GM21367 (cell line): ENCODE data around the gene ENTPD3.

Experiments
- ATAC-seq: cut with Tn5 transposase; IDR thresholded peaks from one replicate; pipeline ENCODE4 v1.9.1; 2021; ENCODE audit not compliant: unreplicated experiment

The ENTPD3 gene

GRCh38 chr3:40398346-40398745, 11.4 kb downstream of the ENTPD3 start:
- no peak for ATAC-seq

DNA sequence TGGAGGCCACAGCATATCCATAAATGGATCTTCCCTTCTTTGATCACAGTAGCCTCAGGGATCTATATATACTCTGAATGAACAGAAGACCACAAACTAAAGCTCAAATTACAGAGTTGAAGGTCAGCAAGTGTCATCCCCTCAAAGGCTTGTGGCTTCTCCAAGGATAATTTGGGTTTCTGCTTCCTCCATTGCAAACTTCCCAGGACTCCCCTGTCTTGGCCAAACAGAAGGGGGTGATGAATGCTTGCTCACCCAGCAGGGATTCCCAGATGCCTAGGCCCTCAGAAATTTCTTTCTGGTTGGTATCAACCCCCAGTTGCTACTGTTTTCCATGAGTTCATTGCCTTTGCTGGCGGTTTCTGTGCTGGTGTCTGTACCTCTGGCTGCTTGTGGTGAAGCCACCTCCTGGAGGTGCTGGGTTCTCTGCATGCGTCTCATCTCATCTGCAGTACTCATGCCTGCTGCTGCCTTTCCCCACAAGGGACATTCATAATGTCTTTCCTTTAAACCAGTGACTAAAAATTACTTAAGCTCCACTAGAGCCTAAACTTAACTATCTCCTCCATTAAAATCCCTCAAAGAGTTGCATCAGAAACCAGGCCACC, 17.7 kb downstream of the ENTPD3 start:
- ATAC-seq: no peak

DNA sequence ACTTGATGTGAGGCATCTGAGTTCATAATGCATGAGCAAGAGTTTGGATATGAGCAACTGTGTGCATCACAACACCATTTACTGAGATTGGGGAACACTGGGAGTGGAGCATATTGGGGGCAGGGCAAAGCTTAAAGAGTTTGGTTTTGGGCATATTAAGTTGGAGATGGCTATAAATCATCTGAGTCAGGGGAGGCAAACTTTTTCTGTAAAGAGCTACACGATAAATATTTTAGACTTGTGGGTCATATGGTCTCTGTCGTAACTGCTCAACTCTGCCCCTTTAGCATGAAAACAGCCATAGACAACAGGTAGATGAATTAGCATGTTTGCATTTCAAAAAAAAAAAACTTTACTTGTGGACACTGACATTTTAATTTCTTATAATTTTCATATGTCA, 20.0 kb downstream of the ENTPD3 start:
- no peak for ATAC-seq

GRCh38 chr3:40407611-40408010, 20.6 kb downstream of the ENTPD3 start:
- ATAC-seq: no peak

- no peak for ATAC-seq
These were observed 27.3 kb downstream of the ENTPD3 start for GRCh38 chr3:40414270-40414669.

DNA sequence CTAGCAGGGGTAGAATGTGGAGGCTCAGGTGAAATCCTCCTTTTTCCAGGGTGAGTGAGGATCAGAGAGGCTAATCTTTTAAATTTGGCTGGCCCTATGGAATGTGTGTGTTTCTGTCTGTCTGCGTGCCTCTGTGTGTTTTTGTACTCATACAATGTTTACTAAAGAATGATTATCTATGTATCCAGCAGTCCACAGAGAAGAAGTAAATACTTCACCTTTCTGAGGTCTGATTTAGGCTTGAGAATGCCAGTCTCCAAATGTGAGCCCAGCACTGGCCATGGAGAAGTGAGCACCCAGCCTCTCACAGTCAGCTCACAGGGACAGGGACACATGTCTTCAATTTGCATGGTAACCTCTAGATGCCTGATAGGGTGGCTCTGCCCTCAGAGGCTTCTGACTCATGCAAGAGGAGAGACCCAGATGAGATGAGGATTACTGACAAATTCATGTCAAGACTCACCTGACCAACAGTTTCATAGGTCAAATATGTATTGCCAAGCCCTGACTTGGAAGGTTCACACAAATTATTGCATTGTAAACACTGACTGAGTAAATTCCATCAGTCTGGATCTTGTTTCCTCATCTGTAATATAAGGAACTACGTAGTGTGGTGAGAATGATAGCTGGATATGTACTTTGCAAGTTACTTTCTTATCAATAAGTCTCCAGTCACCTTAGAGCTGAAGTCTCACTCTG, 31.0 kb downstream of the ENTPD3 start:
- no peak for ATAC-seq

- ATAC-seq: no peak
These were observed 35.9 kb downstream of the ENTPD3 start for GRCh38 chr3:40422861-40423260.

DNA sequence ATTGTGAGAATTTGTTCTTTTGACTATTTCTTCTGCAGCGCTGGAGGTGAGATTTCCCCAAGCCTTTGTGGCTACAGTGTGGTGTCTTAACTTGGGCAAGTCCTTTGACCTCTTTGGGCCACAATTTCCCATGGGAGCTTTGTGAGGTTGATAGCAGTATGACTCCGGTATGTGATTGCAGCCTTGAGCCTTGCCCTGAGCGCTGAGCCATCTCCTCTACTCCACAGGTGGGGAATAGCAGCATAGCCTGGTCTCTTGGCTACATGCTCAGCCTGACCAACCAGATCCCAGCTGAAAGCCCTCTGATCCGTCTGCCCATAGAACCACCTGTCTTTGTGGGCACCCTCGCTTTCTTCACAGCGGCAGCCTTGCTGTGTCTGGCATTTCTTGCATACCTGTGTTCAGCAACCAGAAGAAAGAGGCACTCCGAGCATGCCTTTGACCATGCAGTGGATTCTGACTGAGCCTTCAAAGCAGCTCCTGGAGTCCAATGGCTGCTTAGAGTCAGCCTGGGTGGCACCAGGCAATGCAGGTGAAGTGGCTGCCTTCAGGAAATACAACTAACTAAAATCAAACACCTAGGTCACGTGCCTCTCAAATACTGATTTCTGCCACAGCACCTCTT, 40.2 kb downstream of the ENTPD3 start:
- ATAC-seq: no peak

DNA sequence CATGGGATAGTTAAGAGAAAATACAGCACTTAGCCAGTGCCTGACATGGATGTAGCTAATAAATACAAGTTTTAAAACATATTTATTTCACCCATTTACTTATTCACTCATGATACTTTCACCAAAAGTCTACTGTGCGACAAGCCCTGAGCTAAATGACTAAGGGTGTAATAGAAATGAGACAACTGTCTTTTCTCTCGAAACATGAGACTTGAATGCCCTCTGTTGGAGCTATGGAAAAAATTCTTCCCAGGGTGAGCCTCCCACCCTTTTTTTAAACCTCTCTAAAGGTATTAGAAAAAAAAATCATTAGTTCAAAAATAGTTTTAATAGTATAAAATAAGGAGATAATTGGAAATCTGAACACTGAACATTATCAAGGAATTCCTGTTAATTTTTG, 45.8 kb downstream of the ENTPD3 start:
- ATAC-seq: no peak

GRCh38 chr3:40437889-40438288, 50.9 kb downstream of the ENTPD3 start:
- ATAC-seq: no peak

DNA sequence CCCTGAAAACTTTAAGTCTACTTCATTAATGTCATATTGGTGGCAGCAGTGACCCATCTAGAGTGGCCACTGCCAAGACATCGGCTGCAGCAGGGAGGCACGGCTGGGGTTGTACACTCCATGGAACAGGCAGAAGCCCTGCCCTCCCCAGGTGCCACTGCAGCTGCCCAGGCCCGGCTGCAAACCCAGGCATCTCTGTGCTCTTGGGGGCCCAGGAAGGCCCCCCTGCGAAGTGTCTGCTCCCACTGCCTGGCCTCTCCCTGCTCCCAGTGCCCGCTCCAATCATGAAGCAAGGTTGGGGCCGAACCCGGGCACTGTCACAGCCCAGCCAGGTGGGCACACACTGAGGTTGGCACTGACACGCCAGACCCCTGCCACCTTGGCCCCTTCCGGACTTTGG, 58.1 kb downstream of the ENTPD3 start:
- no peak for ATAC-seq

DNA sequence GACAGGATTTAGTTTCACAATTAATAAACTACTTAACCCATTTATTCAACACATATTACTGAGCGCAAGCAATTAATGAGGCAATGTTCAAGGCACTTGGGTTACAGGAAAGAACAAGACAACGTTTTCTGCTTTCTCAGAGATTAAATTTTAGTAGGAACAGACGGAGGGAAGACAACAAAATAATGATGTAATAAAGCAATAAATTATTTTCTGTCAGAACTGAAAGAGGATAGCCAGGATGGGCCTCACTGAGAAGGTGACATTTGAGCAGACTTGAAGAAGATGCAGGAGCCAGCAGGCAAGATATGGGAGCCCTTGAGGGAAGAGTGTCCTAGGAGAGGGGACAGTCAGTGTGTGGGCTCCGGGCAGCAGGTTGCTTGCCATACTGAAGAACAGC, 58.9 kb downstream of the ENTPD3 start:
- ATAC-seq: no peak

DNA sequence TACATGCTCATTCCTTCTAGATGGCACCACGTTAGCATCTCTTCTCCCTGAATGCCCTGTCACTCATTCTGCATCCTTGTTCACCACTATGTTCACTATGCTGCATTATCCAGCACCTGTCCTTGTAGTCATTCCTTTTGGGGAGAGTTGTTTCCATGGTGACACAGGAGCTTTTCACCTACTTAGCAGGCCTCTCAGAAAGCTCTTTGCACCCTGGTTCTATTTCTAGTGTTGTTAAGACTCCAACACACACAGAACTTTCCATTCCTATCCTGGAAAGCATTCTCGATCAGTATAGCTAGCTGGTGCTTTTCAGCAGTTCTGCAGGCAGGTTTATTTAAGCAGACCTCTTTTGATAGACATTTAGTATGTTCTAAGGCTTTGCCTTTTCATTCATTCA, 63.5 kb downstream of the ENTPD3 start:
- no peak for ATAC-seq

- no peak for ATAC-seq
These were observed 64.6 kb downstream of the ENTPD3 start for GRCh38 chr3:40451551-40451950.

DNA sequence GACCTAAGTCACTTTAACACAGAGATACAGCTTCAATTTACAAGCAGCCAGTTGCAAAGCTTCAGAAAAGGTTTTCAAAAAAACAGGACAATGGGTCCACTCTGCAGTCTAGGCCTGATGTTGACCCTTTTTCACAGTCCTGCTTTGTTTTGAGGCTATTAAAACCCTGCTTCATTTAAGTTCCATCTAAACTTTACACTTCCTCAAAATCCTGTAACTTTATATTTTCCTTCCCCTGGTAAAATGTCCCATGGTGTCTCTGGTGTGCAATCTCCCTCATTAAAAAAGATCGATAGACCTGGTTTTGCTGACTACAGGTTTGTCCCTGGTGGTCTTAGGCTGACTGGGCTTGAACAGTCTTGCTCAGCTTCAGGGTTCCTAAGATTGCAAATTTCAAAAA, 65.1 kb downstream of the ENTPD3 start:
- no peak for ATAC-seq

GRCh38 chr3:40452562-40452875, 65.5 kb downstream of the ENTPD3 start:
- ATAC-seq: no peak

DNA sequence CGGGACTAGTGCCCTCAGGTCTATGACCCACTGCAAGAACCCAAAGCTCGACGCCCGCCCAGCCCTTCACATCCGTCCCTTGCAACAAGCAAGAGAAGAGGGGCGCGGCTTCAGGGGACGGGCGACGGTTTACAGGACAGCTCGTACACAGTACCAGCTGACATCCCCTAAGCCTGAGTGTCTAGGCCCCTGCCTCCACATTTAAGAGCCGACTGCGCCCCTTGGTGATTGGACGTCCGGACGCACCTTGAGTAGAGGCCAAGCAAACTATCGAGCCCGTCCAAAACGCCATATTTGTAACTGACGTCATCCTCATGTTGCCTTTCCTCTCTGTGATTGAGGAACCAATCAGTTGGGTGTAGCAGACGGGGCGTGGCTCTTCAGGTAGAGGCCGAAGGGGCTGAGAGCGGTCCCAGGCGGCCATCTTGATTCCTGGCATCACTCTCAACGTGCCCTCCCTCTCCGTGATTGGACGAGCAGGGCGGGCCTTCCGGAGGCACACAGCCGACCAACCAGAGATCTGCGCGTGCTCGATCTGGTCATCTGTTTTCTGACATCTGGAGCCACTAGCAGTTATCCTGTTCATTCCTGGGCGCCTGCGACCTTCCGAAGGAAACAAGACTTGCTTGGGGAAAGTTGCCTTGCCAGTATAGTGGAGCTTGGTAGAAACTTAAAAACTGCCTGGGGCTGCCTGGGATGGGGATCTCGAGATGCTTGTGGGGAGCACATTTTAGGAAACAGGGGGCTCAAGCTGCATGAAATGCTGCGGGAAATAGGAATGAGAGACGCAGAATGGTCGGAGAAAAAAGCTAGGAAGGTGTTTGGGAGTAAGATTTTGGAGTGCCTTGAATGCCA, 66.1 kb downstream of the ENTPD3 start:
- ATAC-seq: peak; percentile 94

DNA sequence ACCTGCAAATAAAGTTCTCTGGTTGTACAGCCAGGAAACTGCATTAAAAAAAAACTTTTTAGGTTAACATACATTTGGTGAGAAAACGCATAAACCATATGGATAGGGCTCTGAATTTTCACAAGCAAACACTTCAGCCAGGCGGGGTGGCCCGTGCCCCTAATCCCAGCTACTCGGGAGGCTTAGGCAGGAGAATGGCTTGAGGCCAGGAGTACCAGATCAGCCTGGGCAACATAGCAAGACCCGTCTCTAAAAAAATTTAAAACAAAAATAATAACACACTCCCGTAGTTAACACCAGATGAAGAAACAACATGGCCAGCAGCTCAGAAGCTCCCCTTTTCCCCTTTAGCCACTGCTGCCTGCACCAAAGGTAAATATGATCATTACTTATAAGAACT, 66.9 kb downstream of the ENTPD3 start:
- no peak for ATAC-seq

- ATAC-seq: no peak
These were observed 68.3 kb downstream of the ENTPD3 start for GRCh38 chr3:40455328-40455727.

DNA sequence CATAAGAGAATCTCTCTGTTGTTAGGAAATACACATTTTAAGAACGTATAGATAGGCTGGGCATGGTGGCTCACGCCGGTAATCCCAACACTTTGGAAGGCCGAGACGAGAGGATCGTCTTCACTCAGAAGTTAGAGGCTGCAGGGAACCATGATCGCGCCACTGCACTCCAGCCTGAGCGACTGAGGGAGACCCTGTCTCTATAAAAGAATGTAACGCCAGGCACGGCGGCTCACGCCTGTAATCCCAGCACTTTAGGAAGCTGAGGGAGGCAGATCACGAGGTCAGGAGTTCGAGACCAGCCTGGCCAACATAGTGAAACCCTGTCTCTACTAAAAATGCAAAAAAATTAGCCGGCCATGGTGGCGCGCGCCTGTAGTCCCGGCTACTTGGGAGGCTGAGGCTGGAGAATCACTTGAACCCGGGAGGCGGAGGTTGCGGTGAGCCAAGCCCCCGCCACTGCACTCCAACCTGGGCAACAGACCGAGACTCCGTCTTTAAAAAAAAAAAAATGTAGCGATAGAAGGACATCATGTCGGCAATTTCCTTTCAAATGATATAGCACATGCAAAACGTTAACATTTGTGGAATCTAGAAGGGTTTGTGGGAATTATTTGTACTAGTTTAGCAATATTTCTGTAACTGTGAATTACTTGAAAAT, 69.4 kb downstream of the ENTPD3 start:
- no peak for ATAC-seq
